Activated T-cell treated with anti-CD3 and anti-CD28 coated beads, Interleukin-2, amount 50 U/mL, for 4 hours (primary cell): ENCODE results near the gene NOTCH3. TPM values are rescaled to one million over a fixed set of nuclear protein-coding genes. Genes with fewer than 3 reads are reported as not detected.

Experiments used
- ATAC-seq, 2 donors: fragments of 200-7000 bp; cut with Tn5 transposase; one replicate each; pipeline ENCODE4 v1.10.0; 2021
- DNase-seq: peaks from one replicate; pipeline ENCODE4 v3.0.0-alpha.2; 2020
- H3K27me3 Mint-ChIP-seq: one replicate; pipeline ENCODE4 v1.8.0; 2021; ENCODE audit warnings: low read depth, mixed read lengths
- H3K36me3 Mint-ChIP-seq: one replicate; pipeline ENCODE4 v1.8.0; 2022; ENCODE audit warnings: mixed read lengths; ENCODE audit not compliant: insufficient read depth
- H3K4me1 Mint-ChIP-seq: one replicate; pipeline ENCODE4 v1.8.0; 2021; ENCODE audit warnings: low read depth, mixed read lengths
- H3K4me3 Mint-ChIP-seq: one replicate; pipeline ENCODE4 v1.8.0; 2021; ENCODE audit warnings: mild to moderate bottlenecking, moderate library complexity, mixed read lengths
- H3K9me3 Mint-ChIP-seq: one replicate; pipeline ENCODE4 v1.8.0; 2021; ENCODE audit warnings: mixed read lengths
- total RNA-seq, 3 donors: library from RNA; stranded (reverse); gene quantifications; one replicate each; pipeline ENCODE4 v1.2.1, GENCODE V29; 2021

The NOTCH3 gene
- total RNA-seq, 3 donors from 2014 or later: 0.16 to 0.27 (median 0.18) TPM

- no peak overlapping the region for H3K4me3 Mint-ChIP-seq
- no peak for DNase-seq
- no peak for ATAC-seq
- H3K27me3 Mint-ChIP-seq: peaks cover 21% of the 10 kb centered on the region
- no peaks in the 10 kb centered on the region for H3K36me3 Mint-ChIP-seq
- no peaks in the 10 kb centered on the region for H3K9me3 Mint-ChIP-seq
- peaks cover 18% of the 10 kb centered on the region for H3K4me1 Mint-ChIP-seq
Measured at GRCh38 chr19:15220833-15221232, 20.0 kb upstream of the NOTCH3 start.

GRCh38 chr19:15218501-15218900 is 17.7 kb upstream of the NOTCH3 start:
- ATAC-seq (no peak), DNase-seq (no peak)
- Mint-ChIP-seq H3K4me1 (peaks cover 12% of the 10 kb centered on the region), H3K27me3 (peaks cover 14% of the 10 kb centered on the region), H3K4me3 (no peak overlapping the region), H3K9me3 (no peaks in the 10 kb centered on the region), H3K36me3 (no peaks in the 10 kb centered on the region)

GRCh38 chr19:15216363-15216762 is 15.6 kb upstream of the NOTCH3 start:
- H3K27me3 Mint-ChIP-seq: peaks cover 3% of the 10 kb centered on the region
- no peak overlapping the region for H3K4me3 Mint-ChIP-seq
- no peaks in the 10 kb centered on the region for H3K36me3 Mint-ChIP-seq
- no peaks in the 10 kb centered on the region for H3K9me3 Mint-ChIP-seq
- H3K4me1 Mint-ChIP-seq: no peaks in the 10 kb centered on the region
- ATAC-seq (no peak), DNase-seq (no peak)

GRCh38 chr19:15213715-15214381 is 13.1 kb upstream of the NOTCH3 start:
- H3K27me3 Mint-ChIP-seq: peaks cover 3% of the 10 kb centered on the region
- ATAC-seq: no peak
- H3K4me1 Mint-ChIP-seq: no peaks in the 10 kb centered on the region

GRCh38 chr19:15212711-15213110 is 11.9 kb upstream of the NOTCH3 start:
- Mint-ChIP-seq H3K4me1 (no peaks in the 10 kb centered on the region), H3K9me3 (no peaks in the 10 kb centered on the region), H3K27me3 (peaks cover 3% of the 10 kb centered on the region), H3K4me3 (no peak overlapping the region), H3K36me3 (no peaks in the 10 kb centered on the region)
- no peak for ATAC-seq
- DNase-seq: no peak

More at GRCh38 chr19:15213715-15214381, 13.1 kb upstream of the NOTCH3 start:
- Mint-ChIP-seq H3K9me3 (no peaks in the 10 kb centered on the region), H3K4me3 (no peak overlapping the region), H3K36me3 (no peaks in the 10 kb centered on the region)
- DNase-seq: no peak

GRCh38 chr19:15210323-15210781 is 9.6 kb upstream of the NOTCH3 start:
- H3K27me3 Mint-ChIP-seq: peaks cover 8% of the 10 kb centered on the region
- H3K36me3 Mint-ChIP-seq: no peaks in the 10 kb centered on the region
- no peaks in the 10 kb centered on the region for H3K9me3 Mint-ChIP-seq
- ATAC-seq (no peak), DNase-seq (no peak)
- no peak overlapping the region for H3K4me3 Mint-ChIP-seq
- no peaks in the 10 kb centered on the region for H3K4me1 Mint-ChIP-seq

GRCh38 chr19:15201374-15202023 is 704 bp upstream of the NOTCH3 start:
- no peak for ATAC-seq
- H3K4me1 Mint-ChIP-seq: peaks cover 19% of the 10 kb centered on the region

GRCh38 chr19:15199661-15200552 is 888 bp downstream of the NOTCH3 start:
- H3K9me3 Mint-ChIP-seq: no peaks in the 10 kb centered on the region
- no peaks in the 10 kb centered on the region for H3K36me3 Mint-ChIP-seq
- H3K4me1 Mint-ChIP-seq: peaks cover 21% of the 10 kb centered on the region
- peak overlapping the region; percentile 50 for H3K4me3 Mint-ChIP-seq
- ATAC-seq (no peak), DNase-seq (no peak)
- peaks cover 59% of the 10 kb centered on the region for H3K27me3 Mint-ChIP-seq

More at GRCh38 chr19:15201374-15202023, 704 bp upstream of the NOTCH3 start:
- Mint-ChIP-seq H3K4me3 (peak overlapping the region; percentile 52), H3K9me3 (no peaks in the 10 kb centered on the region), H3K36me3 (no peaks in the 10 kb centered on the region), H3K27me3 (peaks cover 55% of the 10 kb centered on the region)
- DNase-seq: no peak

GRCh38 chr19:15198951-15199660 is 1.7 kb downstream of the NOTCH3 start:
- H3K9me3 Mint-ChIP-seq: no peaks in the 10 kb centered on the region
- H3K27me3 Mint-ChIP-seq: peaks cover 66% of the 10 kb centered on the region
- ATAC-seq: no peak
- no peak for DNase-seq
- peaks cover 25% of the 10 kb centered on the region for H3K4me1 Mint-ChIP-seq
- H3K4me3 Mint-ChIP-seq: peak overlapping the region; percentile 50
- no peaks in the 10 kb centered on the region for H3K36me3 Mint-ChIP-seq

GRCh38 chr19:15197942-15198341 is 2.9 kb downstream of the NOTCH3 start:
- Mint-ChIP-seq H3K27me3 (peaks cover 71% of the 10 kb centered on the region), H3K4me3 (no peak overlapping the region), H3K4me1 (peaks cover 25% of the 10 kb centered on the region), H3K36me3 (no peaks in the 10 kb centered on the region), H3K9me3 (no peaks in the 10 kb centered on the region)
- DNase-seq (no peak), ATAC-seq (no peak)

GRCh38 chr19:15197275-15197941 is 3.4 kb downstream of the NOTCH3 start:
- Mint-ChIP-seq H3K4me3 (no peak overlapping the region), H3K36me3 (no peaks in the 10 kb centered on the region), H3K27me3 (peaks cover 71% of the 10 kb centered on the region), H3K9me3 (no peaks in the 10 kb centered on the region), H3K4me1 (peaks cover 25% of the 10 kb centered on the region)
- no peak for DNase-seq
- no peak for ATAC-seq

GRCh38 chr19:15196360-15197005 is 4.3 kb downstream of the NOTCH3 start:
- DNase-seq: no peak
- ATAC-seq: no peak
- Mint-ChIP-seq H3K27me3 (peaks cover 75% of the 10 kb centered on the region), H3K4me1 (peaks cover 25% of the 10 kb centered on the region), H3K36me3 (no peaks in the 10 kb centered on the region), H3K4me3 (no peak overlapping the region), H3K9me3 (no peaks in the 10 kb centered on the region)
